ENCODE data around the gene RNF26.

RNF26 gene

GRCh38 chr11:119368121-119369034 lies 34.1 kb downstream of the RNF26 start (continued):
- TF ChIP-seq ZIC2 (tag by site-specific recombination; IDR thresholded peaks at IDR 0.05) (peak; percentile 57), MZF1 (tag by site-specific recombination; IDR thresholded peaks at IDR 0.05; ENCODE audit: borderline replicate concordance) (no peak), REST (tag by site-specific recombination; IDR thresholded peaks at IDR 0.05) (no peak)

GRCh38 chr11:119369132-119369925 lies 35.0 kb downstream of the RNF26 start:
- ChIA-PET CTCF (interaction anchor here (1.0 to 5.4 kb wide), 4 partner anchors 12 to 164 kb away, joined by 3 to 59 read pairs (median 11); partner anchors contain the start of genes C1QTNF5, CBL and USP2), POLR2A (interaction anchor here (0.6 to 1.8 kb wide), 3 partner anchors 31 to 654 kb away, joined by 3 to 20 read pairs (median 3); partner anchors contain the start of gene MCAM)
- H3K27ac ChIP-seq (ENCODE audit: extremely low read depth, low read depth, low read length): no peak overlapping the region
- H3K9me3 ChIP-seq (ENCODE audit: control insufficient read depth, insufficient read depth, low read depth, low read length): no peaks in the 10 kb centered on the region
- no peak overlapping the region for H3K4me3 ChIP-seq (ENCODE audit: low read depth, low read length)
- H3K36me3 ChIP-seq (ENCODE audit: control insufficient read depth in 2 of 2, insufficient read depth in 1 of 2, low read length in 2 of 2): no peaks in the 10 kb centered on the region
- peaks cover 2% of the 10 kb centered on the region; the same call in 1 of the 2 replicates for H3K4me1 ChIP-seq (ENCODE audit: control insufficient read depth, insufficient read depth, low read length)
- TF ChIP-seq ZNF423 (tag by site-specific recombination; IDR thresholded peaks at IDR 0.05) (no peak), ZNF549 (tag by site-specific recombination; IDR thresholded peaks at IDR 0.05) (no peak), ZNF169 (tag by site-specific recombination; IDR thresholded peaks at IDR 0.05) (no peak), ZNF426 (tag by site-specific recombination; IDR thresholded peaks at IDR 0.05) (no peak), ZNF747 (tag by site-specific recombination; IDR thresholded peaks at IDR 0.05) (no peak), EGR2 (tag by site-specific recombination; IDR thresholded peaks at IDR 0.05; ENCODE audit: low read depth) (peak; percentile 55), ZNF18 (tag by site-specific recombination; IDR thresholded peaks at IDR 0.05) (no peak), TSHZ1 (tag by site-specific recombination; IDR thresholded peaks at IDR 0.05; ENCODE audit: borderline replicate concordance) (no peak), ZNF37A (tag by site-specific recombination; IDR thresholded peaks at IDR 0.05) (no peak), SETDB1 (IDR thresholded peaks at IDR 0.05; ENCODE audit: insufficient read length, low read length) (no peak), ZNF600 (tag by site-specific recombination; IDR thresholded peaks at IDR 0.05) (no peak), ZNF280C (tag by site-specific recombination; IDR thresholded peaks at IDR 0.05) (no peak), ZNF280D (tag by site-specific recombination; IDR thresholded peaks at IDR 0.05) (no peak)

Data from HEK293 (cell line).